A549 (cell line): ENCODE measurements around the gene ARF1. TPM values are rescaled to one million over a fixed set of nuclear protein-coding genes. Genes with fewer than 3 reads are reported as not detected.
A peak's percentile ranks its signal among the peaks of the same experiment; 100 is the strongest.

Experiments
- ATAC-seq, 2 experiments: fragments of 200-7000 bp in 1 of 2; fragments of >200 bp in 1 of 2; cut with Nextera tagmentation in 1 of 2; cut with Tn5 transposase in 1 of 2; 3 replicates each; pipeline versions ENCODE4 v1.8.0 to v1.9.1; 2018 to 2020; ENCODE audit warnings: mild to moderate bottlenecking in 1 of 2, moderate library complexity in 1 of 2
- CTCF ChIA-PET: fragments of 300-600 bp; sonication (Branson Sonifier 250); formaldehyde crosslinking; extraction: SDS; loops from one replicate; lab custom pipeline; 2021; ENCODE audit warnings: antibody characterized with exemption, inconsistent platforms; lab: Yijun Ruan, JAX
- POLR2A ChIA-PET: fragments of 350-600 bp; formaldehyde crosslinking; extraction: SDS; loops from one replicate; lab custom pipeline; 2021; ENCODE audit warnings: antibody characterized with exemption, inconsistent platforms; lab: Yijun Ruan, JAX
- DNase-seq, 2 experiments: peaks; one replicate each; pipeline versions ENCODE4 v3.0.0 to v3.0.0-alpha.2; 2011 to 2016; ENCODE audit warnings: low read depth in 1 of 2, low spot score in 1 of 2
- FAIRE-seq: peaks from 2 replicates; lab custom pipeline; 2011; peaks lifted over from hg19 to GRCh38; lab: Jason Lieb, UNC
- H3K27ac ChIP-seq, 2 experiments: fragments of >200 bp; sonication (Bioruptor Twin); formaldehyde crosslinking; 3 replicates each; pipeline ENCODE4 v1.5.1; 2016 to 2017
- H3K4me1 ChIP-seq: fragments of >200 bp; sonication (Bioruptor Twin); formaldehyde crosslinking; 3 replicates; pipeline ENCODE4 v1.6.1; 2016
- H3K4me2 ChIP-seq: fragments of >200 bp; sonication (Bioruptor Twin); formaldehyde crosslinking; 3 replicates; pipeline ENCODE4 v1.6.1; 2016
- H3K4me3 ChIP-seq: fragments of >200 bp; sonication (Bioruptor Twin); formaldehyde crosslinking; 3 replicates; pipeline ENCODE4 v1.5.1; 2016
- H3K9me3 ChIP-seq: fragments of >200 bp; sonication (Bioruptor Twin); formaldehyde crosslinking; 3 replicates; pipeline ENCODE4 v1.6.1; 2016
- BCL3 ChIP-seq: fragments of >200 bp; sonication (Bioruptor Twin); formaldehyde crosslinking; IDR thresholded peaks from 3 replicates; pipeline ENCODE4 v1.6.1; 2016
- CHD2 ChIP-seq: fragments of 150-350 bp; IDR thresholded peaks from 2 replicates; pipeline ENCODE4 v1.6.1; 2014; ENCODE audit warnings: low read length; ENCODE audit not compliant: partially characterized antibody
- ELK1 ChIP-seq: fragments of 150-350 bp; IDR thresholded peaks from 2 replicates; pipeline ENCODE4 v1.6.1; 2014; ENCODE audit warnings: low read depth, mild to moderate bottlenecking, low read length
- FOSB ChIP-seq: fragments of 250-450 bp; sonication (Bioruptor Pico); IDR thresholded peaks from 2 replicates; pipeline ENCODE4 v1.5.0; 2020; ENCODE audit warnings: mild to moderate bottlenecking, moderate library complexity
- FOXS1 ChIP-seq: fragments of 250-450 bp; sonication (Bioruptor Pico); IDR thresholded peaks from 2 replicates; pipeline ENCODE4 v1.5.0; 2020; ENCODE audit warnings: mild to moderate bottlenecking, moderate library complexity
- GATA3 ChIP-seq: IDR thresholded peaks from 2 replicates; pipeline ENCODE4 v1.6.1; 2012; ENCODE audit warnings: borderline replicate concordance
- HEYL ChIP-seq: fragments of 250-450 bp; sonication (Bioruptor Pico); IDR thresholded peaks from 2 replicates; pipeline ENCODE4 v1.8.0; 2021; ENCODE audit warnings: mild to moderate bottlenecking, moderate library complexity
- HOXB13 ChIP-seq: fragments of 250-450 bp; sonication (Bioruptor Pico); IDR thresholded peaks from 2 replicates; pipeline ENCODE4 v1.5.0; 2020; ENCODE audit warnings: low read depth, mild to moderate bottlenecking, moderate library complexity
- HOXB5 ChIP-seq: fragments of 250-450 bp; sonication (Bioruptor Pico); IDR thresholded peaks from 2 replicates; pipeline ENCODE4 v1.5.0; 2020; ENCODE audit warnings: mild to moderate bottlenecking, moderate library complexity
- NR3C1 ChIP-seq: fragments of >200 bp; sonication (Bioruptor Twin); formaldehyde crosslinking; IDR thresholded peaks from 3 replicates; pipeline ENCODE4 v1.6.1; 2017
- PBX3 ChIP-seq: IDR thresholded peaks from 2 replicates; pipeline ENCODE4 v1.6.1; 2012
- PHF8 ChIP-seq: fragments of 200-600 bp; sonication (generic); IDR thresholded peaks from 2 replicates; pipeline ENCODE4 v1.6.1; 2016; ENCODE audit warnings: low read depth, mild to moderate bottlenecking, antibody characterized with exemption, moderate library complexity, borderline replicate concordance
- POLR2A ChIP-seq: IDR thresholded peaks from 2 replicates; pipeline ENCODE4 v1.6.1; 2012; ENCODE audit warnings: mild to moderate bottlenecking, low read length
- RARB ChIP-seq: fragments of 250-450 bp; sonication (Bioruptor Pico); IDR thresholded peaks from 2 replicates; pipeline ENCODE4 v1.8.0; 2021; ENCODE audit warnings: mild to moderate bottlenecking, moderate library complexity
- RCOR1 ChIP-seq: fragments of 150-350 bp; IDR thresholded peaks from 2 replicates; pipeline ENCODE4 v1.6.1; 2014; ENCODE audit warnings: antibody characterized with exemption, low read length, low read depth
- REST ChIP-seq: fragments of 200-600 bp; sonication (generic); IDR thresholded peaks from 2 replicates; pipeline ENCODE4 v1.6.1; 2016; ENCODE audit warnings: antibody characterized with exemption, mild to moderate bottlenecking, moderate library complexity
- RNF2 ChIP-seq: fragments of 200-600 bp; sonication (generic); IDR thresholded peaks from 2 replicates; pipeline ENCODE4 v1.6.1; 2016; ENCODE audit warnings: low read depth, mild to moderate bottlenecking, antibody characterized with exemption, moderate library complexity, borderline replicate concordance
- ZFP36 ChIP-seq: fragments of 450-650 bp; IDR thresholded peaks from 2 replicates; pipeline ENCODE4 v1.6.1; 2014; ENCODE audit warnings: borderline replicate concordance; ENCODE audit not compliant: partially characterized antibody
- ZSCAN20 ChIP-seq: fragments of 250-450 bp; sonication (Bioruptor Pico); IDR thresholded peaks from 2 replicates; pipeline ENCODE4 v1.8.0; 2022; ENCODE audit warnings: mild to moderate bottlenecking, moderate library complexity
- WGBS: methylation state at CpG from one replicate; pipeline ENCODE4 v1.1.6; 2017; ENCODE audit errors: missing lambda C conversion rate; 5-methylcytosine and 5-hydroxymethylcytosine counted together
- polyA plus RNA-seq, 4 experiments: library from polyadenylated mRNA; depleted of rRNA in 3 of 4; stranded (reverse); fragments of >200 nt; fragmentation: RNase III in 1 of 4; extraction: RNeasy Plus Mini Kit Qiagen cat#74134 plus additional on column Dnase treatment in 1 of 4; gene quantifications; 2 replicates in 3 of 4; 3 replicates in 1 of 4; pipeline ENCODE4 v1.2.3, GENCODE V29; 2011 to 2017
- TF ChIP-seq, protein P1 (sequence below): fragments of 450-650 bp; IDR thresholded peaks from 2 replicates; pipeline ENCODE4 v1.6.1; 2014; ENCODE audit warnings: antibody characterized with exemption
- TF ChIP-seq, protein P2 (sequence below): fragments of >200 bp; sonication (Bioruptor Twin); formaldehyde crosslinking; IDR thresholded peaks from 3 replicates; pipeline ENCODE4 v1.5.1; 2016
- TF ChIP-seq, protein P3 (sequence below): fragments of >200 bp; sonication (Bioruptor Twin); formaldehyde crosslinking; IDR thresholded peaks from 2 replicates; pipeline ENCODE4 v1.6.1; 2016

Gene ARF1
- polyA plus RNA-seq, 2 of the 4 experiments (the other 2 are of a cell fraction) = 297 to 376 TPM

- DNase-seq (no peak), FAIRE-seq (no peak), ATAC-seq (no peak)
- 58% methylated on average over 26 of the region's 30 CpGs for whole genome bisulfite sequencing
- TF ChIP-seq NR3C1 = no peak
- no peak for TF ChIP-seq FOSB (CRISPR knock-in tag)
- no peak for TF ChIP-seq PHF8
- TF ChIP-seq, protein P1, sequence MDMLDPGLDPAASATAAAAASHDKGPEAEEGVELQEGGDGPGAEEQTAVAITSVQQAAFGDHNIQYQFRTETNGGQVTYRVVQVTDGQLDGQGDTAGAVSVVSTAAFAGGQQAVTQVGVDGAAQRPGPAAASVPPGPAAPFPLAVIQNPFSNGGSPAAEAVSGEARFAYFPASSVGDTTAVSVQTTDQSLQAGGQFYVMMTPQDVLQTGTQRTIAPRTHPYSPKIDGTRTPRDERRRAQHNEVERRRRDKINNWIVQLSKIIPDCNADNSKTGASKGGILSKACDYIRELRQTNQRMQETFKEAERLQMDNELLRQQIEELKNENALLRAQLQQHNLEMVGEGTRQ = no peak
- no peak for TF ChIP-seq REST
- TF ChIP-seq, protein P2, sequence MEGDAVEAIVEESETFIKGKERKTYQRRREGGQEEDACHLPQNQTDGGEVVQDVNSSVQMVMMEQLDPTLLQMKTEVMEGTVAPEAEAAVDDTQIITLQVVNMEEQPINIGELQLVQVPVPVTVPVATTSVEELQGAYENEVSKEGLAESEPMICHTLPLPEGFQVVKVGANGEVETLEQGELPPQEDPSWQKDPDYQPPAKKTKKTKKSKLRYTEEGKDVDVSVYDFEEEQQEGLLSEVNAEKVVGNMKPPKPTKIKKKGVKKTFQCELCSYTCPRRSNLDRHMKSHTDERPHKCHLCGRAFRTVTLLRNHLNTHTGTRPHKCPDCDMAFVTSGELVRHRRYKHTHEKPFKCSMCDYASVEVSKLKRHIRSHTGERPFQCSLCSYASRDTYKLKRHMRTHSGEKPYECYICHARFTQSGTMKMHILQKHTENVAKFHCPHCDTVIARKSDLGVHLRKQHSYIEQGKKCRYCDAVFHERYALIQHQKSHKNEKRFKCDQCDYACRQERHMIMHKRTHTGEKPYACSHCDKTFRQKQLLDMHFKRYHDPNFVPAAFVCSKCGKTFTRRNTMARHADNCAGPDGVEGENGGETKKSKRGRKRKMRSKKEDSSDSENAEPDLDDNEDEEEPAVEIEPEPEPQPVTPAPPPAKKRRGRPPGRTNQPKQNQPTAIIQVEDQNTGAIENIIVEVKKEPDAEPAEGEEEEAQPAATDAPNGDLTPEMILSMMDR = no peak
- no peak for TF ChIP-seq FOXS1 (CRISPR knock-in tag)
- no peak for TF ChIP-seq ZFP36
- TF ChIP-seq RCOR1 = no peak
- TF ChIP-seq HOXB5 = no peak
- Histone ChIP-seq H3K4me3 (no peak overlapping the region), H3K9me3 (peaks cover 4% of the 10 kb centered on the region; the same call in 1 of the 3 replicates), H3K27ac (no peak overlapping the region), H3K4me1 (no peaks in the 10 kb centered on the region), H3K4me2 (no peak overlapping the region)
- ChIA-PET CTCF (interaction anchor here (1.2 kb wide), 1 partner anchor 10 kb away, joined by 3 read pairs; no protein-coding TSS in a partner anchor), POLR2A (no interaction called here)
Observed at GRCh38 chr1:228050571-228051231, 31.8 kb upstream of the ARF1 start.

DNA sequence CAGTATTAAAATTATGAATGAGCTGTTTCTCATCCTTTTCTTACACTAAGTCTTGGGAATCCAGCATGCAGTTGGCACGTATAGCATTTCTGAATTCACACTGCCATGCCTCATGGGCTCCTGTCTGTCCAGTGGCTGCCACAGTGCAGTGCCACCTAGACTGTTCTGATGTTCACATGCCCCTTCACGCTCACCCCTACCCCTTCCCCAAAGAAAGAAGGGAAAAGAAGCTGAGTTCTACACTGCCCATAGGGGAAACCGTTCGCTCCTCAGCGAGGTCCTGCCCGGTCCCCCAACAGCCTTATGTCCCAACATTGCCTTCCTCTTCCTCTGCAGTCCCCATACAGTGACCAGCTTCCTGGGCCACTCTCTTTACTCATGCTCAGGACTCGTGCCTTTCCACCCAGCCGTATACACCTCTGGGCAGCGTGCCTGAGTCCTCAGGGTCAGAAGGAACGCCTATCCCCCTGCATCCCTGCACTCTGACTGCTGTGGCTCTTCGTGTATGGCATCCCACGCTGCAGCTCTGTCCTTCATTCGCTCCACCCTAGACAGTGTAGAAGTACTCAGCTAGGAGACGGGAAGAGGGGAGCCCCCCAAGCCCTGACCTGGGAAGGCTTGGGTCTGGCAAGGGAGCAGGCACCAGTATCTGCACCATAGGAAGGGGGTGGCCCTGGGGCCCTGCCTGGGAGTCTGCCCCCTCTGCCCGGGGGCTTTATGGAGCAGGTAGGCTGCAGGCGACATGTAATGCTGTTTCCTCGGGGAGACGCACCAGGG, 24.1 kb upstream of the ARF1 start:
- CTCF ChIA-PET = interaction anchor here (0.6 to 4.1 kb wide), 4 partner anchors 10 to 73 kb away, joined by 4 to 25 read pairs (median 6); no protein-coding TSS in a partner anchor
- no peak for DNase-seq
- ATAC-seq = no peak
- Histone ChIP-seq H3K27ac (no peak overlapping the region), H3K4me1 (peaks cover 12% of the 10 kb centered on the region; the same call in 2 of the 3 replicates), H3K4me3 (no peak overlapping the region; the same call in 2 of the 3 replicates), H3K9me3 (peaks cover 7% of the 10 kb centered on the region; the same call in 2 of the 3 replicates), H3K4me2 (peak overlapping the region; percentile 98; the same call in 2 of the 3 replicates)
- POLR2A ChIA-PET = interaction anchor here (0.6 kb wide), 1 partner anchor 35 kb away, joined by 3 read pairs; no protein-coding TSS in a partner anchor
- FAIRE-seq = no peak
- WGBS = 76% methylated on average over 14 of the region's 18 CpGs
- TF ChIP-seq ZSCAN20 (CRISPR knock-in tag) (no peak), BCL3 (no peak), GATA3 (no peak), PBX3 (no peak), ELK1 (no peak), POLR2A (no peak), HOXB13 (CRISPR knock-in tag) (no peak), HEYL (CRISPR knock-in tag) (no peak), FOXS1 (CRISPR knock-in tag) (no peak), RARB (CRISPR knock-in tag) (no peak), CHD2 (no peak), RNF2 (no peak)
- TF ChIP-seq, protein P3, sequence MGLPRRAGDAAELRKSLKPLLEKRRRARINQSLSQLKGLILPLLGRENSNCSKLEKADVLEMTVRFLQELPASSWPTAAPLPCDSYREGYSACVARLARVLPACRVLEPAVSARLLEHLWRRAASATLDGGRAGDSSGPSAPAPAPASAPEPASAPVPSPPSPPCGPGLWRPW = no peak
